ENCODE measurements around the gene TUBA8.
A peak's percentile ranks its signal among the peaks of the same experiment; 100 is the strongest.

Gene TUBA8

GRCh38 chr22:18077639-18078328 lies 32.8 kb upstream of the TUBA8 start, which contains the start of gene PEX26:
Gene PEX26 (plus strand): TSS chr22:18077990. CDS start chr22:18078377, 387 bp downstream.
- Histone ChIP-seq H3K9me3 (ENCODE audit: insufficient read depth, low read depth, low read length) (no peaks in the 10 kb centered on the region), H3K4me3 (ENCODE audit: low read length) (peak within 1 kb of the TSS; percentile 81), H3K27me3 (ENCODE audit: insufficient read depth, low read length) (no peaks in the 10 kb centered on the region), H3K27ac (ENCODE audit: low read depth, low read length) (peak within 1 kb of the TSS; percentile 60), H3K4me1 (ENCODE audit: insufficient read depth, low read length) (peaks cover 4% of the 10 kb centered on the region; the same call in 1 of the 2 replicates), H3K9ac (ENCODE audit: low read depth, low read length) (peak within 1 kb of the TSS; percentile 87), H3K36me3 (ENCODE audit: insufficient read depth, low read length) (peaks cover 37% of the 10 kb centered on the region)
- under 1% methylated on average over 50 of the region's 50 CpGs for WGBS

GRCh38 chr22:18078329-18079041 lies 32.1 kb upstream of the TUBA8 start:
- Histone ChIP-seq H3K27ac (ENCODE audit: low read depth, low read length) (peak overlapping the region; percentile 60), H3K4me1 (ENCODE audit: insufficient read depth, low read length) (peaks cover 4% of the 10 kb centered on the region; the same call in 1 of the 2 replicates)
- 13% methylated on average over 45 of the region's 45 CpGs for WGBS

GRCh38 chr22:18079706-18080233 lies 30.8 kb upstream of the TUBA8 start:
- peaks cover 55% of the 10 kb centered on the region for H3K36me3 ChIP-seq (ENCODE audit: insufficient read depth, low read length)
- H3K4me3 ChIP-seq (ENCODE audit: low read length): no peak overlapping the region
- no peak overlapping the region for H3K9ac ChIP-seq (ENCODE audit: low read depth, low read length)
- H3K4me1 ChIP-seq (ENCODE audit: insufficient read depth, low read length): peaks cover 4% of the 10 kb centered on the region; the same call in 1 of the 2 replicates
- 92% methylated on average over 3 of the region's 4 CpGs for WGBS
- H3K27ac ChIP-seq (ENCODE audit: low read depth, low read length): no peak overlapping the region
- H3K9me3 ChIP-seq (ENCODE audit: insufficient read depth, low read depth, low read length): no peaks in the 10 kb centered on the region
- H3K27me3 ChIP-seq (ENCODE audit: insufficient read depth, low read length): no peaks in the 10 kb centered on the region

More at GRCh38 chr22:18078329-18079041, 32.1 kb upstream of the TUBA8 start:
- Histone ChIP-seq H3K9ac (ENCODE audit: low read depth, low read length) (peak overlapping the region; percentile 87), H3K36me3 (ENCODE audit: insufficient read depth, low read length) (peaks cover 44% of the 10 kb centered on the region), H3K4me3 (ENCODE audit: low read length) (peak overlapping the region; percentile 81), H3K9me3 (ENCODE audit: insufficient read depth, low read depth, low read length) (no peaks in the 10 kb centered on the region), H3K27me3 (ENCODE audit: insufficient read depth, low read length) (no peaks in the 10 kb centered on the region)

- Histone ChIP-seq H3K27me3 (ENCODE audit: insufficient read depth, low read length) (no peaks in the 10 kb centered on the region), H3K4me3 (ENCODE audit: low read length) (no peak overlapping the region), H3K9ac (ENCODE audit: low read depth, low read length) (no peak overlapping the region), H3K27ac (ENCODE audit: low read depth, low read length) (no peak overlapping the region), H3K4me1 (ENCODE audit: insufficient read depth, low read length) (peaks cover 4% of the 10 kb centered on the region; the same call in 1 of the 2 replicates), H3K36me3 (ENCODE audit: insufficient read depth, low read length) (peaks cover 71% of the 10 kb centered on the region), H3K9me3 (ENCODE audit: insufficient read depth, low read depth, low read length) (no peaks in the 10 kb centered on the region)
- 95% methylated on average over 5 of the region's 5 CpGs for WGBS
Measured at GRCh38 chr22:18081416-18081815, 29.2 kb upstream of the TUBA8 start.

GRCh38 chr22:18082467-18082866 lies 28.1 kb upstream of the TUBA8 start:
- no peak overlapping the region for H3K27ac ChIP-seq (ENCODE audit: low read depth, low read length)
- no peaks in the 10 kb centered on the region for H3K27me3 ChIP-seq (ENCODE audit: insufficient read depth, low read length)
- no peak overlapping the region for H3K4me3 ChIP-seq (ENCODE audit: low read length)
- WGBS: 87% methylated on average over 1 of the region's 2 CpGs
- H3K9me3 ChIP-seq (ENCODE audit: insufficient read depth, low read depth, low read length): no peaks in the 10 kb centered on the region
- no peaks in the 10 kb centered on the region for H3K4me1 ChIP-seq (ENCODE audit: insufficient read depth, low read length)
- no peak overlapping the region for H3K9ac ChIP-seq (ENCODE audit: low read depth, low read length)
- peaks cover 77% of the 10 kb centered on the region for H3K36me3 ChIP-seq (ENCODE audit: insufficient read depth, low read length)

GRCh38 chr22:18083406-18083805 lies 27.2 kb upstream of the TUBA8 start:
- H3K27ac ChIP-seq (ENCODE audit: low read depth, low read length): no peak overlapping the region
- 96% methylated on average over 10 of the region's 10 CpGs for WGBS
- H3K27me3 ChIP-seq (ENCODE audit: insufficient read depth, low read length): no peaks in the 10 kb centered on the region
- no peaks in the 10 kb centered on the region for H3K9me3 ChIP-seq (ENCODE audit: insufficient read depth, low read depth, low read length)
- peaks cover 87% of the 10 kb centered on the region for H3K36me3 ChIP-seq (ENCODE audit: insufficient read depth, low read length)
- H3K4me1 ChIP-seq (ENCODE audit: insufficient read depth, low read length): no peaks in the 10 kb centered on the region
- no peak overlapping the region for H3K4me3 ChIP-seq (ENCODE audit: low read length)
- no peak overlapping the region for H3K9ac ChIP-seq (ENCODE audit: low read depth, low read length)

GRCh38 chr22:18085188-18085587 lies 25.4 kb upstream of the TUBA8 start:
- no peak overlapping the region for H3K4me3 ChIP-seq (ENCODE audit: low read length)
- no peaks in the 10 kb centered on the region for H3K4me1 ChIP-seq (ENCODE audit: insufficient read depth, low read length)
- no peaks in the 10 kb centered on the region for H3K27me3 ChIP-seq (ENCODE audit: insufficient read depth, low read length)
- peaks cover 90% of the 10 kb centered on the region for H3K36me3 ChIP-seq (ENCODE audit: insufficient read depth, low read length)
- H3K9ac ChIP-seq (ENCODE audit: low read depth, low read length): no peak overlapping the region
- no peaks in the 10 kb centered on the region for H3K9me3 ChIP-seq (ENCODE audit: insufficient read depth, low read depth, low read length)
- no peak overlapping the region for H3K27ac ChIP-seq (ENCODE audit: low read depth, low read length)

- H3K9me3 ChIP-seq (ENCODE audit: insufficient read depth, low read depth, low read length): no peaks in the 10 kb centered on the region
- peaks cover 80% of the 10 kb centered on the region for H3K36me3 ChIP-seq (ENCODE audit: insufficient read depth, low read length)
- no peak overlapping the region for H3K9ac ChIP-seq (ENCODE audit: low read depth, low read length)
- H3K4me1 ChIP-seq (ENCODE audit: insufficient read depth, low read length): no peaks in the 10 kb centered on the region
- H3K4me3 ChIP-seq (ENCODE audit: low read length): no peak overlapping the region
- WGBS: 83% methylated on average over 12 of the region's 13 CpGs
- no peaks in the 10 kb centered on the region for H3K27me3 ChIP-seq (ENCODE audit: insufficient read depth, low read length)
- no peak overlapping the region for H3K27ac ChIP-seq (ENCODE audit: low read depth, low read length)
Measured at GRCh38 chr22:18087350-18087855, 23.2 kb upstream of the TUBA8 start.

GRCh38 chr22:18088825-18089568 lies 21.6 kb upstream of the TUBA8 start:
- H3K9ac ChIP-seq (ENCODE audit: low read depth, low read length): no peak overlapping the region
- 0 out of 2 replicates have a peak, but pooled peaks cover 2% of the 10 kb centered on the region for H3K9me3 ChIP-seq (ENCODE audit: insufficient read depth, low read depth, low read length)
- whole genome bisulfite sequencing: 92% methylated on average over 11 of the region's 11 CpGs
- H3K36me3 ChIP-seq (ENCODE audit: insufficient read depth, low read length): peaks cover 68% of the 10 kb centered on the region
- H3K4me3 ChIP-seq (ENCODE audit: low read length): no peak overlapping the region
- H3K4me1 ChIP-seq (ENCODE audit: insufficient read depth, low read length): no peaks in the 10 kb centered on the region
- H3K27me3 ChIP-seq (ENCODE audit: insufficient read depth, low read length): no peaks in the 10 kb centered on the region
- H3K27ac ChIP-seq (ENCODE audit: low read depth, low read length): no peak overlapping the region

GRCh38 chr22:18090286-18090685 lies 20.3 kb upstream of the TUBA8 start:
- H3K27me3 ChIP-seq (ENCODE audit: insufficient read depth, low read length): no peaks in the 10 kb centered on the region
- 0 out of 2 replicates have a peak, but pooled peaks cover 2% of the 10 kb centered on the region for H3K9me3 ChIP-seq (ENCODE audit: insufficient read depth, low read depth, low read length)
- no peak overlapping the region for H3K9ac ChIP-seq (ENCODE audit: low read depth, low read length)
- peaks cover 58% of the 10 kb centered on the region for H3K36me3 ChIP-seq (ENCODE audit: insufficient read depth, low read length)
- H3K4me3 ChIP-seq (ENCODE audit: low read length): no peak overlapping the region
- H3K4me1 ChIP-seq (ENCODE audit: insufficient read depth, low read length): no peaks in the 10 kb centered on the region
- H3K27ac ChIP-seq (ENCODE audit: low read depth, low read length): no peak overlapping the region
- WGBS: 95% methylated on average over 8 of the region's 8 CpGs
